Measurements from ENCODE around the gene EDEM3. TPM values are rescaled to one million over a fixed set of nuclear protein-coding genes. Genes with fewer than 3 reads are reported as not detected.

Gene EDEM3
- total and polyA plus RNA-seq, 9 of the 15 experiments (the other 6 are each of a cell fraction or from before 2014, with no cell fraction given): 15.8 to 46.6 (median 28.0) TPM

- TF ChIP-seq MAX (CRISPR knock-in tag; IDR thresholded peaks at IDR 0.05) (peak; percentile 81), EWSR1 (IDR thresholded peaks at IDR 0.05; ENCODE audit: borderline replicate concordance, low read depth, partially characterized antibody) (peak; percentile 33), BACH1 (tag; IDR thresholded peaks at IDR 0.05) (peak; percentile 53; the same call in 1 of the 2 replicates), XRCC4 (IDR thresholded peaks at IDR 0.05; ENCODE audit: extremely low read depth, insufficient read depth, insufficient read length) (no peak), SMAD4 (CRISPR knock-in tag; conservative IDR thresholded peaks at IDR 0.05) (0 out of 2 replicates have a peak, but pooled peaks have one; percentile 5), MNT (conservative IDR thresholded peaks at IDR 0.05) (peak; percentile 58 to 75; a peak in 3 of 4 replicates), ZZZ3 (IDR thresholded peaks at IDR 0.05) (no peak), ATF1 (CRISPR knock-in tag; IDR thresholded peaks at IDR 0.05) (no peak), ATF1 (tag; IDR thresholded peaks at IDR 0.05) (peak; percentile 88), ZNF175 (CRISPR knock-in tag; IDR thresholded peaks at IDR 0.05; ENCODE audit: low read depth) (peak; percentile 67; the same call in 1 of the 2 replicates), ZNF830 (CRISPR knock-in tag; IDR thresholded peaks at IDR 0.05) (no peak), NR2C2 (CRISPR knock-in tag; IDR thresholded peaks at IDR 0.05) (no peak), NR2C2 (tag; IDR thresholded peaks at IDR 0.05) (0 out of 2 replicates have a peak, but pooled peaks have one; percentile 16), ARID4B (CRISPR knock-in tag; IDR thresholded peaks at IDR 0.05) (no peak), TBP (optimal IDR thresholded peaks at IDR 0.05; ENCODE audit: low read depth, low read length) (peak; percentile 87), FOXJ2 (tag; IDR thresholded peaks at IDR 0.05) (no peak), PML (IDR thresholded peaks at IDR 0.05; ENCODE audit: low read length) (peak; percentile 50; the same call in 1 of the 2 replicates), L3MBTL2 (IDR thresholded peaks at IDR 0.05) (peak; percentile 92), PKNOX1 (IDR thresholded peaks at IDR 0.05) (peak; percentile 75)
These were observed 16.6 kb upstream of the EDEM3 start (continued) for GRCh38 chr1:184771190-184771691.

Measured in K562 (cell line).